Endothelial cell of umbilical vein (primary cell): ENCODE measurements around the gene AZU1. TPM values are rescaled to one million over a fixed set of nuclear protein-coding genes. Genes with fewer than 3 reads are reported as not detected.

Experiments
- BruUV-seq: library from RNA; stranded (reverse); fragments of 400-500 nt; replicated peaks from 2 replicates; lab custom pipeline; 2021; lab: Mats Ljungman, UMichigan
- CTCF ChIA-PET: fragments of 300-600, 350-600 bp; sonication (Branson Sonifier 250); formaldehyde crosslinking; loops from one replicate; lab custom pipeline; 2021; ENCODE audit warnings: antibody characterized with exemption, inconsistent platforms; lab: Charles Lee
- POLR2A ChIA-PET: fragments of 300-600, 350-600 bp; sonication (Branson Sonifier 250); formaldehyde crosslinking; loops from one replicate; lab custom pipeline; 2021; ENCODE audit warnings: antibody characterized with exemption, inconsistent platforms; lab: Charles Lee
- DNase-seq: peaks from one replicate; pipeline ENCODE4 v3.0.0-alpha.2; 2011; ENCODE audit warnings: low read depth, low spot score
- FAIRE-seq: peaks from 2 replicates; lab custom pipeline; 2011; peaks lifted over from hg19 to GRCh38; lab: Jason Lieb, UNC
- H2AFZ ChIP-seq: 2 replicates; pipeline ENCODE4 v1.6.0; 2012; ENCODE audit warnings: low read depth, low read length, control low read depth, inconsistent platforms
- H3K27ac ChIP-seq: 2 replicates; pipeline ENCODE4 v1.5.1; 2011; ENCODE audit warnings: low read depth, mild to moderate bottlenecking, control low read depth, low read length, moderate library complexity; ENCODE audit not compliant: insufficient read depth
- H3K27me3 ChIP-seq, 2 experiments: 2 replicates each; pipeline versions ENCODE4 v1.6.0 to v1.6.1; 2011; ENCODE audit warnings: low read length in 2 of 2, mixed read lengths in 1 of 2; ENCODE audit not compliant: control insufficient read depth in 2 of 2, insufficient read depth in 2 of 2
- H3K36me3 ChIP-seq, 2 experiments: 2 replicates in 1 of 2; 3 replicates in 1 of 2; pipeline ENCODE4 v1.5.1; 2011; ENCODE audit warnings: low read length in 2 of 2, mild to moderate bottlenecking in 1 of 2, moderate library complexity in 1 of 2; ENCODE audit not compliant: control insufficient read depth in 2 of 2, insufficient read depth in 2 of 2; ENCODE audit errors: extremely low read depth in 1 of 2
- H3K4me1 ChIP-seq: 3 replicates; pipeline ENCODE4 v1.5.1; 2011; ENCODE audit warnings: mild to moderate bottlenecking, low read length; ENCODE audit not compliant: control insufficient read depth, insufficient read depth; ENCODE audit errors: extremely low read depth
- H3K4me2 ChIP-seq: 2 replicates; pipeline ENCODE4 v1.6.1; 2011; ENCODE audit warnings: low read length, control low read depth, mixed read lengths; ENCODE audit not compliant: insufficient read depth
- H3K4me3 ChIP-seq, 3 experiments: fragments of 200-600 bp in 1 of 3; sonication (generic), shearing (Covaris generic) in 1 of 3; replicated peaks in 1 of 3; 2 replicates each; pipeline ENCODE4 v1.5.1; 2011 to 2016; ENCODE audit warnings: control low read depth in 3 of 3, low read length in 3 of 3, mild to moderate bottlenecking in 2 of 3, inconsistent platforms in 1 of 3, low read depth in 1 of 3, moderate library complexity in 1 of 3; ENCODE audit not compliant: insufficient read depth in 1 of 3
- H3K79me2 ChIP-seq: 2 replicates; pipeline ENCODE4 v1.6.0; 2012; ENCODE audit warnings: low read length, inconsistent platforms; ENCODE audit not compliant: control insufficient read depth, insufficient read depth
- H3K9ac ChIP-seq: replicated peaks from 2 replicates; pipeline ENCODE3; 2011; ENCODE audit warnings: low read length, control low read depth; ENCODE audit not compliant: insufficient read depth; ENCODE audit errors: extremely low read depth
- H3K9me1 ChIP-seq: replicated peaks from 3 replicates; pipeline ENCODE4 v1.6.0; 2011; ENCODE audit warnings: mild to moderate bottlenecking, low read length; ENCODE audit not compliant: control insufficient read depth, insufficient read depth; ENCODE audit errors: extremely low read depth
- H3K9me3 ChIP-seq: replicated peaks from 2 replicates; pipeline ENCODE4 v1.5.1; 2012; ENCODE audit warnings: low read length, inconsistent platforms; ENCODE audit not compliant: control insufficient read depth, insufficient read depth
- H4K20me1 ChIP-seq: replicated peaks from 2 replicates; pipeline ENCODE3; 2011; ENCODE audit warnings: mild to moderate bottlenecking, low read length; ENCODE audit not compliant: control insufficient read depth, insufficient read depth; ENCODE audit errors: extremely low read depth
- EZH2 ChIP-seq: IDR thresholded peaks from 2 replicates; pipeline ENCODE4 v1.6.1; 2012; ENCODE audit warnings: borderline replicate concordance, low read depth, mild to moderate bottlenecking, moderate library complexity, low read length, inconsistent platforms; ENCODE audit not compliant: severe bottlenecking
- FOS ChIP-seq: IDR thresholded peaks from 2 replicates; pipeline ENCODE4 v1.6.1; 2011; ENCODE audit warnings: mild to moderate bottlenecking, low read length, moderate library complexity, borderline replicate concordance; ENCODE audit not compliant: insufficient read depth
- GATA2 ChIP-seq: IDR thresholded peaks from 2 replicates; pipeline ENCODE4 v1.7.0; 2011; ENCODE audit warnings: low read depth, mild to moderate bottlenecking, moderate library complexity, mixed read lengths, low read length; ENCODE audit not compliant: insufficient read length, insufficient read depth
- JUN ChIP-seq: IDR thresholded peaks from 2 replicates; pipeline ENCODE4 v1.6.1; 2011; ENCODE audit warnings: borderline replicate concordance, low read depth; ENCODE audit not compliant: insufficient read length, insufficient read depth
- MAX ChIP-seq: IDR thresholded peaks from 2 replicates; pipeline ENCODE4 v1.6.1; 2011; ENCODE audit not compliant: insufficient read depth, insufficient read length
- POLR2A ChIP-seq: IDR thresholded peaks from 2 replicates; pipeline ENCODE4 v1.6.1; 2012; ENCODE audit warnings: low read depth, mild to moderate bottlenecking, control low read depth, low read length
- POLR2AphosphoS5 ChIP-seq: IDR thresholded peaks from 2 replicates; pipeline ENCODE4 v1.6.1; 2012; ENCODE audit warnings: low read depth, mild to moderate bottlenecking, control low read depth, low read length, moderate library complexity; ENCODE audit not compliant: insufficient read depth
- dilution Hi-C: fragments of 300-500 bp; cut with MboI; formaldehyde crosslinking; loops from one replicate; pipeline ENCODE4 v1.15.0; 2019; ENCODE audit warnings: low sequenced_read_pairs; ENCODE audit not compliant: extremely low pct_ligation_motif_present
- intact Hi-C: fragments of 100-400 bp; cut with micrococcal nuclease; formaldehyde crosslinking; loops from one replicate; pipeline ENCODE4 v1.10.0; 2022
- polyA plus RNA-seq, 4 experiments: library from polyadenylated mRNA; depleted of rRNA in 3 of 4; stranded (reverse) in 3 of 4; unstranded in 1 of 4; fragments of >200 nt; gene quantifications; 2 replicates each; pipeline versions ENCODE4 v1.2.1 to v1.2.3, GENCODE V29; 2011 to 2012; ENCODE audit warnings: missing spikeins in 1 of 4
- total RNA-seq: library from RNA; stranded (reverse); gene quantifications from 2 replicates; pipeline ENCODE4 v1.2.3, GENCODE V29; 2021
- TF ChIP-seq, protein P1 (sequence below), 2 donors: IDR thresholded peaks; 1 replicate in 1 of 2; 2 replicates in 1 of 2; pipeline ENCODE4 v1.5.1; 2011; ENCODE audit warnings: low read length in 2 of 2, mild to moderate bottlenecking in 2 of 2, moderate library complexity in 2 of 2, control low read depth in 1 of 2, inconsistent platforms in 1 of 2, low read depth in 1 of 2; ENCODE audit not compliant: insufficient read depth in 1 of 2; ENCODE audit errors: extremely low read depth in 1 of 2

Gene AZU1
- total and polyA plus RNA-seq, 2 donors (not counting 3 experiments of a cell fraction or from before 2014, with no cell fraction given), result 0.12 TPM; not detected in 1

- dilution Hi-C loops, result no loop called here
- H3K79me2 ChIP-seq, result peaks cover 93% of the 10 kb centered on the region
- H2AFZ ChIP-seq, result no peak overlapping the region
- no peak for FAIRE-seq
- H4K20me1 ChIP-seq, result no peaks in the 10 kb centered on the region
- no peak overlapping the region for H3K27ac ChIP-seq
- H3K9me1 ChIP-seq, result no peaks in the 10 kb centered on the region
- peaks cover 30% of the 10 kb centered on the region for H3K4me1 ChIP-seq
- H3K4me3 ChIP-seq, result no peak overlapping the region
- ChIA-PET CTCF (interaction anchor here (1.0 to 5.5 kb wide), 2 partner anchors 34 to 59 kb away, joined by 4 to 32 read pairs; no protein-coding TSS in a partner anchor), POLR2A (no interaction called here)
- H3K27me3 ChIP-seq, result no peaks in the 10 kb centered on the region
- BruUV-seq, result TSS peak; percentile 10
- H3K36me3 ChIP-seq, result peaks cover 53 to 71% of the 10 kb centered on the region in 2 experiments
- H3K4me2 ChIP-seq, result no peak overlapping the region
- TF ChIP-seq MAX, result no peak
- TF ChIP-seq, protein P1, sequence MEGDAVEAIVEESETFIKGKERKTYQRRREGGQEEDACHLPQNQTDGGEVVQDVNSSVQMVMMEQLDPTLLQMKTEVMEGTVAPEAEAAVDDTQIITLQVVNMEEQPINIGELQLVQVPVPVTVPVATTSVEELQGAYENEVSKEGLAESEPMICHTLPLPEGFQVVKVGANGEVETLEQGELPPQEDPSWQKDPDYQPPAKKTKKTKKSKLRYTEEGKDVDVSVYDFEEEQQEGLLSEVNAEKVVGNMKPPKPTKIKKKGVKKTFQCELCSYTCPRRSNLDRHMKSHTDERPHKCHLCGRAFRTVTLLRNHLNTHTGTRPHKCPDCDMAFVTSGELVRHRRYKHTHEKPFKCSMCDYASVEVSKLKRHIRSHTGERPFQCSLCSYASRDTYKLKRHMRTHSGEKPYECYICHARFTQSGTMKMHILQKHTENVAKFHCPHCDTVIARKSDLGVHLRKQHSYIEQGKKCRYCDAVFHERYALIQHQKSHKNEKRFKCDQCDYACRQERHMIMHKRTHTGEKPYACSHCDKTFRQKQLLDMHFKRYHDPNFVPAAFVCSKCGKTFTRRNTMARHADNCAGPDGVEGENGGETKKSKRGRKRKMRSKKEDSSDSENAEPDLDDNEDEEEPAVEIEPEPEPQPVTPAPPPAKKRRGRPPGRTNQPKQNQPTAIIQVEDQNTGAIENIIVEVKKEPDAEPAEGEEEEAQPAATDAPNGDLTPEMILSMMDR (IDR thresholded peaks at IDR 0.05; ENCODE audit: extremely low read depth in 1 of 2, insufficient read depth in 1 of 2, low read depth in 1 of 2, low read length in 2 of 2), result no peak
- TF ChIP-seq EZH2, result no peak
- TF ChIP-seq POLR2A, result no peak
- TF ChIP-seq POLR2AphosphoS5, result no peak
- TF ChIP-seq GATA2, result no peak
- TF ChIP-seq FOS, result no peak
- no peak for TF ChIP-seq JUN
- intact Hi-C loops, result no loop called here
- DNase-seq, result no peak
- no peaks in the 10 kb centered on the region for H3K9me3 ChIP-seq
- no peak overlapping the region for H3K9ac ChIP-seq
Measured at GRCh38 chr19:804419-805165, 23.0 kb upstream of the AZU1 start.
